HCT116 (cell line): ENCODE results near the gene MYH14.

Experiments
- CEBPB ChIP-seq: IDR thresholded peaks from 2 replicates; pipeline ENCODE4 v1.6.1; 2012; ENCODE audit warnings: low read depth
- EZH2 ChIP-seq: fragments of 200-600 bp; sonication (generic); IDR thresholded peaks from 2 replicates; pipeline ENCODE4 v1.6.1; 2017; ENCODE audit warnings: antibody characterized with exemption, mixed run types
- POLR2A ChIP-seq: IDR thresholded peaks from 2 replicates; pipeline ENCODE4 v1.7.0; 2011; ENCODE audit warnings: borderline replicate concordance; ENCODE audit not compliant: insufficient read depth, insufficient read length; ENCODE audit errors: extremely low read depth
- RAD21 ChIP-seq: IDR thresholded peaks from 2 replicates; pipeline ENCODE4 v1.6.1; 2012; ENCODE audit warnings: low read depth, mild to moderate bottlenecking
- SP1 ChIP-seq: IDR thresholded peaks from 2 replicates; pipeline ENCODE4 v1.6.1; 2012; ENCODE audit warnings: low read depth
- ZNF274 ChIP-seq: fragments of 200-500 bp; sonication (Bioruptor generic); IDR thresholded peaks from 2 replicates; pipeline ENCODE4 v1.6.1; 2014; ENCODE audit warnings: mild to moderate bottlenecking, low read depth, low read length, inconsistent platforms
- TF ChIP-seq, protein P1 (sequence below), 3 experiments: fragments of 200-600 bp in 1 of 3; sonication (generic) in 1 of 3; IDR thresholded peaks in 2 of 3; conservative IDR thresholded peaks in 1 of 3; 2 replicates each; pipeline ENCODE4 v1.5.1; 2012 to 2017; ENCODE audit warnings: low read depth in 2 of 3, low read length in 2 of 3, antibody characterized with exemption in 1 of 3, borderline replicate concordance in 1 of 3, control low read depth in 1 of 3, mild to moderate bottlenecking in 1 of 3, mixed read lengths in 1 of 3, mixed run types in 1 of 3, moderate library complexity in 1 of 3; ENCODE audit not compliant: insufficient read depth in 1 of 3
- TF ChIP-seq, protein P2 (sequence below): IDR thresholded peaks from 2 replicates; pipeline ENCODE4 v1.6.1; 2012

DNA sequence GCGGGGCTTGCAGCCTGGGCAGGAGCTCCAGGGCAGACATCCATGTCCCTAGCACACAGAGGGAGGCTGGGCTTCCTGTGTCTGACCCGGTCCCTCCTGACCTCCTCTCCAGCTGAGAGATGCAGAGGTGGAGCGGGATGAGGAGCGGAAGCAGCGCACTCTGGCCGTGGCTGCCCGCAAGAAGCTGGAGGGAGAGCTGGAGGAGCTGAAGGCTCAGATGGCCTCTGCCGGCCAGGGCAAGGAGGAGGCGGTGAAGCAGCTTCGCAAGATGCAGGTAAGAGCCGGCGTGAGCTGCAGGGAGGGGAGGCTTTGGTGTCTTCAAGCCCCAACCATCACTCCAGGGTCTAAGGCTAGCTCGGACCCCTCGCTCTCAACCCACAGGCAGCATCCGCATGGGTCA, 87.4 kb downstream of the MYH14 start:
- TF ChIP-seq POLR2A (no peak), RAD21 (no peak), EZH2 (no peak), ZNF274 (no peak), SP1 (no peak), CEBPB (no peak)
- TF ChIP-seq, protein P1, sequence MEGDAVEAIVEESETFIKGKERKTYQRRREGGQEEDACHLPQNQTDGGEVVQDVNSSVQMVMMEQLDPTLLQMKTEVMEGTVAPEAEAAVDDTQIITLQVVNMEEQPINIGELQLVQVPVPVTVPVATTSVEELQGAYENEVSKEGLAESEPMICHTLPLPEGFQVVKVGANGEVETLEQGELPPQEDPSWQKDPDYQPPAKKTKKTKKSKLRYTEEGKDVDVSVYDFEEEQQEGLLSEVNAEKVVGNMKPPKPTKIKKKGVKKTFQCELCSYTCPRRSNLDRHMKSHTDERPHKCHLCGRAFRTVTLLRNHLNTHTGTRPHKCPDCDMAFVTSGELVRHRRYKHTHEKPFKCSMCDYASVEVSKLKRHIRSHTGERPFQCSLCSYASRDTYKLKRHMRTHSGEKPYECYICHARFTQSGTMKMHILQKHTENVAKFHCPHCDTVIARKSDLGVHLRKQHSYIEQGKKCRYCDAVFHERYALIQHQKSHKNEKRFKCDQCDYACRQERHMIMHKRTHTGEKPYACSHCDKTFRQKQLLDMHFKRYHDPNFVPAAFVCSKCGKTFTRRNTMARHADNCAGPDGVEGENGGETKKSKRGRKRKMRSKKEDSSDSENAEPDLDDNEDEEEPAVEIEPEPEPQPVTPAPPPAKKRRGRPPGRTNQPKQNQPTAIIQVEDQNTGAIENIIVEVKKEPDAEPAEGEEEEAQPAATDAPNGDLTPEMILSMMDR (IDR thresholded peaks at IDR 0.05 in 2 of 3, conservative IDR thresholded peaks at IDR 0.05 in 1 of 3; ENCODE audit: borderline replicate concordance in 1 of 3, insufficient read depth in 1 of 3, low read depth in 2 of 3, low read length in 2 of 3), result no peak
- TF ChIP-seq, protein P2, sequence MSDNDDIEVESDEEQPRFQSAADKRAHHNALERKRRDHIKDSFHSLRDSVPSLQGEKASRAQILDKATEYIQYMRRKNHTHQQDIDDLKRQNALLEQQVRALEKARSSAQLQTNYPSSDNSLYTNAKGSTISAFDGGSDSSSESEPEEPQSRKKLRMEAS, result no peak
